ENCODE data around the gene GDF10. TPM values are rescaled to one million over a fixed set of nuclear protein-coding genes. Genes with fewer than 3 reads are reported as not detected.

GDF10 gene
- total and polyA plus RNA-seq, 5 donors from 2014 or later: not detected

DNA sequence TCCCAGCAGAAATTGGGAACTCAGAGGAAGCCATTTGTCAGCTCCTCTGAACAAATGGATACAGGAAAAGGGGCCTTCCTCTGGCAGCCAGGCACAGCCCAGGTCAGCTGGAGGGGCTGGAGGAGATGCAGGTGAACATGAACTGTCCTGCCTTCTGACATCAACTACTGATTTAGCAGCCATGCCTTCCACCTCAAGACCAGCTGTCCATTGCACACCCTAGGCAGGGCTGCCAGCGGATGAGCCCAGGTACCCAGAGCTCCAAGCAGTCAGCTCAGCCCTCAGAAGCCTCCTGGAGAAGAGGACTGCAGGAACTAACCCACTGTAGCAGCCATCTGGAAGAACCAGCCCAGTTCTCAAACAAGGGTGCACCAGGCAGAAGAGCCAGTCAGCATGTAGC lies 44.1 kb upstream of the GDF10 start:
- H3K27me3 Mint-ChIP-seq: no peaks in the 10 kb centered on the region
- Histone ChIP-seq H3K27me3 (ENCODE audit: control insufficient read depth, insufficient read depth, low read length) (no peaks in the 10 kb centered on the region), H3K4me1 (ENCODE audit: control insufficient read depth, insufficient read depth, low read length, poor library complexity, severe bottlenecking) (peaks cover 15% of the 10 kb centered on the region), H3K36me3 (ENCODE audit: control insufficient read depth, insufficient read depth, low read length) (no peaks in the 10 kb centered on the region), H3K9me3 (ENCODE audit: control insufficient read depth in 2 of 2, low read length in 2 of 2) (no peaks in the 10 kb centered on the region), H3K4me3 (ENCODE audit: low read depth, low read length) (no peak overlapping the region), H3K27ac (ENCODE audit: insufficient read depth, low read length, poor library complexity, severe bottlenecking) (no peak overlapping the region)
- H3K36me3 Mint-ChIP-seq: no peaks in the 10 kb centered on the region
- H3K4me1 Mint-ChIP-seq: peaks cover 7 to 58% (median 20%) of the 10 kb centered on the region in 4 donors
- peak overlapping the region in 1 of 3 donors; percentile 42 for H3K27ac Mint-ChIP-seq
- H3K9me3 Mint-ChIP-seq: peaks cover 0 to 2% (median 0%) of the 10 kb centered on the region in 7 donors
- H3K4me3 Mint-ChIP-seq: no peak overlapping the region
- ATAC-seq (ENCODE audit: low read depth in 2 of 2) (no peak), DNase-seq (no peak)

- Histone ChIP-seq H3K27ac (ENCODE audit: insufficient read depth, low read length, poor library complexity, severe bottlenecking) (no peak overlapping the region), H3K4me3 (ENCODE audit: low read depth, low read length) (no peak overlapping the region), H3K36me3 (ENCODE audit: control insufficient read depth, insufficient read depth, low read length) (no peaks in the 10 kb centered on the region), H3K27me3 (ENCODE audit: control insufficient read depth, insufficient read depth, low read length) (no peaks in the 10 kb centered on the region), H3K9me3 (ENCODE audit: control insufficient read depth in 2 of 2, low read length in 2 of 2) (no peaks in the 10 kb centered on the region), H3K4me1 (ENCODE audit: control insufficient read depth, insufficient read depth, low read length, poor library complexity, severe bottlenecking) (peaks cover 22% of the 10 kb centered on the region)
- Mint-ChIP-seq H3K27me3 (no peaks in the 10 kb centered on the region), H3K4me1 (peaks cover 7 to 66% (median 28%) of the 10 kb centered on the region in 4 donors), H3K36me3 (no peaks in the 10 kb centered on the region), H3K9me3 (peaks cover 0 to 2% (median 0%) of the 10 kb centered on the region in 7 donors), H3K27ac (peak overlapping the region in 2 of 3 donors; percentile 43 to 97), H3K4me3 (peak overlapping the region in 1 of 4 donors; percentile 60)
- DNase-seq: no peak
- ATAC-seq (ENCODE audit: low read depth in 2 of 2): no peak
Measured at GRCh38 chr10:47256751-47257336, 43.2 kb upstream of the GDF10 start.

- Mint-ChIP-seq H3K4me1 (peaks cover 7 to 72% (median 28%) of the 10 kb centered on the region in 4 donors), H3K4me3 (peak overlapping the region in 3 of 4 donors; percentile 14 to 60 (median 23)), H3K27ac (peak overlapping the region; percentile 43 to 97 (median 57)), H3K36me3 (no peaks in the 10 kb centered on the region), H3K27me3 (no peaks in the 10 kb centered on the region), H3K9me3 (peaks cover 0 to 2% (median 0%) of the 10 kb centered on the region in 7 donors)
- Histone ChIP-seq H3K9me3 (ENCODE audit: control insufficient read depth in 2 of 2, low read length in 2 of 2) (no peaks in the 10 kb centered on the region), H3K4me3 (ENCODE audit: low read depth, low read length) (no peak overlapping the region), H3K4me1 (ENCODE audit: control insufficient read depth, insufficient read depth, low read length, poor library complexity, severe bottlenecking) (peaks cover 22% of the 10 kb centered on the region), H3K27me3 (ENCODE audit: control insufficient read depth, insufficient read depth, low read length) (no peaks in the 10 kb centered on the region), H3K27ac (ENCODE audit: insufficient read depth, low read length, poor library complexity, severe bottlenecking) (no peak overlapping the region), H3K36me3 (ENCODE audit: control insufficient read depth, insufficient read depth, low read length) (no peaks in the 10 kb centered on the region)
- DNase-seq: peak in 2 of 3 donors; percentile 39 to 55
- ATAC-seq (ENCODE audit: low read depth in 2 of 2): peak; percentile 58 to 59
Measured at GRCh38 chr10:47257396-47258120, 42.4 kb upstream of the GDF10 start.

DNA sequence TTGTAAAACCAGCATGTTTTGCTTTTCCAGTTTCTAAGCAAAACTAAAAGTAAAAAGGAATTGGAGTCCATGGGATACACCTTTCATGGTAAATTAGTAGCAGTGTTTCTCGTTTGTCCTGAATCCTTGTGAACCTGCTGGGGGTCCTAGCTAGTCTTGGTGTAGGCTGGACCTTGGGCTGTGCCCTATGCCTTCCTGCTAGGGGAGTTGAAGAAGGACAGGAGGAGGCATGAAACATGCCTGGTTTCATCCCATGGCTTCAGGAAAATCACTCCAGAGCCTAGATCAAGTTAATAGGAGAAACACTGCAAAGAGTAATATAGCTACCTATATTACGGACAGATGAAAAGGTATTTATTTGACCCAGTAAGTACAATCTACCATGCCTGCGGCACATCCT lies 41.1 kb upstream of the GDF10 start:
- H3K4me3 ChIP-seq (ENCODE audit: low read depth, low read length): no peak overlapping the region
- no peaks in the 10 kb centered on the region for H3K36me3 Mint-ChIP-seq
- peak overlapping the region in 1 of 4 donors; percentile 41 for H3K4me3 Mint-ChIP-seq
- H3K27me3 Mint-ChIP-seq: no peaks in the 10 kb centered on the region
- peaks cover 22% of the 10 kb centered on the region for H3K4me1 ChIP-seq (ENCODE audit: control insufficient read depth, insufficient read depth, low read length, poor library complexity, severe bottlenecking)
- no peaks in the 10 kb centered on the region for H3K27me3 ChIP-seq (ENCODE audit: control insufficient read depth, insufficient read depth, low read length)
- no peak overlapping the region for H3K27ac ChIP-seq (ENCODE audit: insufficient read depth, low read length, poor library complexity, severe bottlenecking)
- no peaks in the 10 kb centered on the region for H3K36me3 ChIP-seq (ENCODE audit: control insufficient read depth, insufficient read depth, low read length)
- ATAC-seq (ENCODE audit: low read depth in 2 of 2) (no peak), DNase-seq (no peak)
- H3K9me3 Mint-ChIP-seq: peaks cover 0 to 3% (median 0%) of the 10 kb centered on the region in 7 donors
- peak overlapping the region in 1 of 3 donors; percentile 78 for H3K27ac Mint-ChIP-seq
- peaks cover 13 to 83% (median 33%) of the 10 kb centered on the region in 4 donors for H3K4me1 Mint-ChIP-seq
- H3K9me3 ChIP-seq (ENCODE audit: control insufficient read depth in 2 of 2, low read length in 2 of 2): no peaks in the 10 kb centered on the region

GRCh38 chr10:47259466-47259865 lies 40.5 kb upstream of the GDF10 start:
- peaks cover 0 to 3% (median 0%) of the 10 kb centered on the region in 7 donors for H3K9me3 Mint-ChIP-seq
- H3K4me3 ChIP-seq (ENCODE audit: low read depth, low read length): no peak overlapping the region
- peak overlapping the region; percentile 59 to 93 (median 63) for H3K27ac Mint-ChIP-seq
- DNase-seq (no peak), ATAC-seq (ENCODE audit: low read depth in 2 of 2) (no peak)
- peaks cover 13 to 88% (median 35%) of the 10 kb centered on the region in 4 donors for H3K4me1 Mint-ChIP-seq
- H3K36me3 Mint-ChIP-seq: no peaks in the 10 kb centered on the region
- no peaks in the 10 kb centered on the region for H3K36me3 ChIP-seq (ENCODE audit: control insufficient read depth, insufficient read depth, low read length)
- H3K27me3 Mint-ChIP-seq: no peaks in the 10 kb centered on the region
- no peaks in the 10 kb centered on the region for H3K27me3 ChIP-seq (ENCODE audit: control insufficient read depth, insufficient read depth, low read length)
- no peak overlapping the region for H3K4me3 Mint-ChIP-seq
- H3K9me3 ChIP-seq (ENCODE audit: control insufficient read depth in 2 of 2, low read length in 2 of 2): no peaks in the 10 kb centered on the region
- H3K27ac ChIP-seq (ENCODE audit: insufficient read depth, low read length, poor library complexity, severe bottlenecking): no peak overlapping the region
- H3K4me1 ChIP-seq (ENCODE audit: control insufficient read depth, insufficient read depth, low read length, poor library complexity, severe bottlenecking): peaks cover 24% of the 10 kb centered on the region

- Histone ChIP-seq H3K27ac (ENCODE audit: insufficient read depth, low read length, poor library complexity, severe bottlenecking) (peak overlapping the region; percentile 63), H3K4me3 (ENCODE audit: low read depth, low read length) (no peak overlapping the region), H3K36me3 (ENCODE audit: control insufficient read depth, insufficient read depth, low read length) (no peaks in the 10 kb centered on the region), H3K4me1 (ENCODE audit: control insufficient read depth, insufficient read depth, low read length, poor library complexity, severe bottlenecking) (peaks cover 33% of the 10 kb centered on the region), H3K9me3 (ENCODE audit: control insufficient read depth in 2 of 2, low read length in 2 of 2) (no peaks in the 10 kb centered on the region), H3K27me3 (ENCODE audit: control insufficient read depth, insufficient read depth, low read length) (no peaks in the 10 kb centered on the region)
- ATAC-seq (ENCODE audit: low read depth in 2 of 2) (no peak), DNase-seq (no peak)
- peak overlapping the region in 3 of 4 donors; percentile 47 to 65 (median 62) for H3K4me3 Mint-ChIP-seq
- H3K4me1 Mint-ChIP-seq: peaks cover 13 to 92% (median 41%) of the 10 kb centered on the region in 4 donors
- H3K27me3 Mint-ChIP-seq: peaks cover 4% of the 10 kb centered on the region
- H3K27ac Mint-ChIP-seq: peak overlapping the region; percentile 93 to 100 (median 98)
- no peaks in the 10 kb centered on the region for H3K36me3 Mint-ChIP-seq
- H3K9me3 Mint-ChIP-seq: peaks cover 0 to 3% (median 0%) of the 10 kb centered on the region in 7 donors
Measured at GRCh38 chr10:47260505-47261111, 39.4 kb upstream of the GDF10 start.

- Mint-ChIP-seq H3K4me3 (peak overlapping the region in 3 of 4 donors; percentile 47 to 65 (median 62)), H3K36me3 (no peaks in the 10 kb centered on the region), H3K9me3 (peaks cover 0 to 3% (median 0%) of the 10 kb centered on the region in 7 donors), H3K27ac (peak overlapping the region; percentile 93 to 100 (median 98)), H3K4me1 (peaks cover 13 to 93% (median 43%) of the 10 kb centered on the region in 4 donors), H3K27me3 (peaks cover 4% of the 10 kb centered on the region)
- ATAC-seq (ENCODE audit: low read depth in 2 of 2): peak; percentile 67 to 71
- Histone ChIP-seq H3K27me3 (ENCODE audit: control insufficient read depth, insufficient read depth, low read length) (no peaks in the 10 kb centered on the region), H3K36me3 (ENCODE audit: control insufficient read depth, insufficient read depth, low read length) (no peaks in the 10 kb centered on the region), H3K27ac (ENCODE audit: insufficient read depth, low read length, poor library complexity, severe bottlenecking) (peak overlapping the region; percentile 63), H3K4me3 (ENCODE audit: low read depth, low read length) (no peak overlapping the region), H3K4me1 (ENCODE audit: control insufficient read depth, insufficient read depth, low read length, poor library complexity, severe bottlenecking) (peaks cover 33% of the 10 kb centered on the region), H3K9me3 (ENCODE audit: control insufficient read depth in 2 of 2, low read length in 2 of 2) (no peaks in the 10 kb centered on the region)
- DNase-seq: peak in 2 of 3 donors; percentile 35 to 66
Measured at GRCh38 chr10:47261121-47261520, 38.9 kb upstream of the GDF10 start.

Data from CD4-positive, CD25-positive, alpha-beta regulatory T cell (primary cell).